GM21723 (cell line): ENCODE data around the gene FIG4.
"Not testable (repeated sequence)": the region's sequence is repeated elsewhere in the genome, so short reads cannot be mapped to it uniquely, and the experiment has no call there.

Experiments used
- ATAC-seq: cut with Tn5 transposase; IDR thresholded peaks from one replicate; pipeline ENCODE4 v1.9.1; 2021; ENCODE audit warnings: mild to moderate bottlenecking, moderate library complexity; ENCODE audit not compliant: unreplicated experiment

FIG4 gene

DNA sequence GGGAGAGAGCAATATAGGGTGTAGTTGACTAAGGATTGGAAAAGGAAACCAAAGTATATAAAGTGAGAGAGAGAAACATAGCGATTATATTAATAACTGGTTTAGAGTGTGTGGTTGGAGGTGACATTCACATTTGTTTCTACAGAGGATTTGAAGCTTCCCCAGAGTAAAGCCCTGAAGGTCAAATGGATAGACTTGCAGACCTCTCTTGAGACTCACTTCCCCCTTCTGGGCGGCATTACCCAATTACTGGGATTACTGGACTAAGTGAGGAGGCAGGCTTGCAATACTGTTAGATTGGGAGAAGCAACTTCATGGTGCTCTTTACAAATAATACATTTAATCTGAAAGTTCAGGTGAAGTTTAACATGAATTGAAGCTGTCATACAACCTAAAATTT, 10.7 kb downstream of the FIG4 start:
- no peak for ATAC-seq

DNA sequence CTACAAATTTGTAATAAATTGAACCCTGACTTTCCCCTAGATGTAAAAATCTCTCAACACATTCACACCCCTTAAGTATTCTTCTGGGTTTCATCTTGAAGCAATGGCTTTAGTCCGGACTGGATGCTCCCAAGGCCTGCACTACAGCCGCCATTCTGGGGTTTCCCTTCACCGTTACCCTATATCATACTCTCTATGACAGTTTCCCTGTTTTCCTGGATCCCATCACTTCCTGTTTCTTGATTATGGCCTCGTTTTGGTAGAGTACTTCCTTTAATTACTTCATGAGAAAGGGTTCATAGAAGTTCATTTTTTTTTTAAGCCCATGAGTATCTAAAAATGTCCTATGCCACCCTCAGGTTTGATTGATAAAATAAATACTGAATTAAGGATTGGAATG, 11.7 kb downstream of the FIG4 start:
- ATAC-seq = no peak

GRCh38 chr6:109705258-109705657, 14.2 kb downstream of the FIG4 start:
- peak; percentile 90 for ATAC-seq

DNA sequence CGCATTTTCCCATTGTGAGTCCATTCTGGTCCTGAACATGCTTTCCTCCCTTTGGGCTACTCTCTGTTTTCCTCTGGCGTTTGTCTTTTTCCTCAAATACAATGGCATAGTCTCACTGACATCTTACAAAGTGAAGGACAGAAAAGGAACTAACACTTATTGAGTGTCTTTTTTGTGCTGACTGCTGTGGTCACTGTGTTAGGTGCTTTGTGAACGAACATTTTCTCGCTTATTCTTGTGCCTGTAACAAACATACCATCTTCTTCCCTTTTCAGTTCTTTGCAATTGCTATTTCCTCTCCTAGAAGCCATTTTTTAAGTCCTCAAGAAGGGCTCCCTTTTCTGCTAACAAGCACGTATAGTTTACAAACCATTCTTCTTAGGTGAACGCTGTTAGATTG, 15.4 kb downstream of the FIG4 start:
- ATAC-seq = no peak

DNA sequence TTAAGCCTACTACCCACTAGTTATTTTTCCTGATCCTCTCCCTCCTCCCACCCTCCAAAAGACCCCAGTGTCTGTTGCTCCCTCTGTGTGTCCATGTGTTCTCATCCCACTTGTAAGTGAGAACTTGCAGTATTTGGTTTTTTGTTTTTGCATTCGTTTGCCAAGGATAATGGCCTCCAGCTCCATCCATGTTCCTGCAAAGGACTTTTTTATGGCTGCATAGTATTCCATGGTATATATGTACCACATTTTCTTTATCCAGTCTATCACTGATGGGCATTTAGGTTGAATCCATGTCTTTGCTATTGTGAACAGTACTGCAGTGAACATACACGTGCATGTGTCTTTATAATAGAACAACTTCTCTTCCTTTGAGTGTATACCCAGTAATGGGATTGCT, 17.0 kb downstream of the FIG4 start:
- ATAC-seq = not testable (repeated sequence)

DNA sequence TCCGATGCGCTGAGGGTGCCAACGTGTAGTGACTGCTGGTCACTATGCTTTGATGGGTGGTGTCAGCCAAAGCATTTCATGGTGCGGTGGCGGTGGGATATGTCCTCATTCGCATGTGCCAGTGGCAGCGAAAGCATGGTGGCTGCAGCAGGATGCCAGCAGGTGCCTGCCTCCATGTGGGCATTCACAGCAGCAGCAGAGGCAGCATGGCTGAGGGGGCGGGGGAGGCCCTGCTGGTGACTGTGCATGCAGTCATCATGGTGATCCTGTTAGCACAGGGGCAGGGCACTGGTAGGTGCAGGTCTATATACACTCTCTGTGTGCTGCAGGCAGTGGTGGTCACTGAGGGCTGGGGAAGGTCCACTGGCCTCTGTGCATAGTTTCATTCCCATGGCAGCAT, 22.0 kb downstream of the FIG4 start:
- ATAC-seq = no peak

- no peak for ATAC-seq
Observed at GRCh38 chr6:109714166-109714565, 23.1 kb downstream of the FIG4 start.

DNA sequence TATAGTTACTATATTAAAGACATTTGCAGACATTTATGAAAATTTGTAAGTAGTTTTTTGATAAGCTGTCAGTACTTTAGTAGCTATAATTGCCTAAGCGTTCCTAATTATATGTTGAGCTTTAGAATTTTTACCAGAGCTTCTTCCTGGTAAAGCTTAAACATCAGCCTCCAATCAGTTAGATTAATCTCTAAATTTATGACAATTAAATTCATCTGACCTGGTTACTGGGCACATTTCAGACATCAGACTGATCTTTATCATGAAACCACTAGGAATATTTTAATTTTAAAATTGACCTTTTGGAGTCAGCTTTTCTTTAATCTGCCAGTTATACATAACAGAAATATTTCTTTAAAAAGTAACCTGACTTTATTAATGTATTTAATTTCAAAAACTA, 23.5 kb downstream of the FIG4 start:
- no peak for ATAC-seq

DNA sequence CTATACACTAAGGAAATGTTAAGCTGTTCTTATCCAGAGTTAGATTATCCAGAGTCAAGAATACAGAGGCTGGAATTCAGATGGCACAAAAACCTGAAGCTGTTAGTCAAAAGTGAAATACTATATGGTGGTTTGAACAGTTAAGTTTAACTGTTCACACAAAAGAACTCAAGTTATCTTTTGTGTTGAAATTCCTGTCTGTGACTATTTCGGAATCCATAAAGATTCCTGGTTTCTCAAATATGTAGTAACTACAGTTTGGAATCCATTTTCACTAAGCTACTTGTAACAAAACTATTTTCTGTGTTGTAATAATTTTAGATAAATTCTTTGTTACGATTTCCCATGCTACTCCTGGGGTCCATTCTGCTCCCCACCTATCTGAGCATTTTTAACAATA, 24.5 kb downstream of the FIG4 start:
- no peak for ATAC-seq

- ATAC-seq = no peak
Observed at GRCh38 chr6:109717971-109718370, 26.9 kb downstream of the FIG4 start.

- ATAC-seq = no peak
Observed at GRCh38 chr6:109718991-109719390, 27.9 kb downstream of the FIG4 start.

DNA sequence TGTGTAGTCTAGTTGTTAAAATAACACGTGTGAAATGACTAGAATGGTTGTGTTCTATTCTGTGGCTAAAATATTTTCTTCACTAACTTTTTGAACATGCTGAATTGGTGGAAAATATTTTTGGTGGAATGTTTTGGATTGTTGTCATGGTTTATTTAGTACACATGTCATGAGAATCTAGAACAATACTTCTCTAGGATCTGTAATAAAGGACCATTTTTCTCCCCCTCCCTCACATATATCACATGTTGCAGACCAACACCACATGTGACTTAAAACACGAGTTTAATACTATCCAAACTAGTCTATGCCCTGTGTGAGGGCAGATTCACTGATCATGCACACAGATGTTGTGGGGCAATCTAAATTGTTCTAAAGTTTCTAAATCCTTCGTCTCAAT, 29.2 kb downstream of the FIG4 start:
- ATAC-seq = no peak

GRCh38 chr6:109722011-109722410, 30.9 kb downstream of the FIG4 start:
- no peak for ATAC-seq

GRCh38 chr6:109722564-109723254, 31.6 kb downstream of the FIG4 start:
- no peak for ATAC-seq

DNA sequence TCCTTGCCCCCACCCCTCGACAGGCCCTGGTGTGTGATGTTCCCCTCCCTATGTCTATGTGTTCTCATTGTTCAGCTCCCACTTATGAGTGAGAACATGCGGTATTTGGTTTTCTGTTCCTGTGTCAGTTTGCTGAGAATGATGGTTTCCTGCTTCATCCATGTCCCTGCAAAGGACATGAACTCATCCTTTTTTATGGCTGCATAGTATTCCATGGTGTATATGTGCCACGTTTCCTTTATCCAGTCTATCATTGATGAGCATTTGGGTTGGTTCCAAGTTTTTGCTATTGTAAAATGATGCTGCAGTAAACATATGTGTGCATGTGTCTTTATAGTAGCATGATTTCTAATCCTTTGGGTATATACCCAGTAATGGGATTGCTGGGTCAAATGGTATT, 34.2 kb downstream of the FIG4 start:
- ATAC-seq = not testable (repeated sequence)

- ATAC-seq = no peak
Observed at GRCh38 chr6:109736273-109737025, 45.4 kb downstream of the FIG4 start.

DNA sequence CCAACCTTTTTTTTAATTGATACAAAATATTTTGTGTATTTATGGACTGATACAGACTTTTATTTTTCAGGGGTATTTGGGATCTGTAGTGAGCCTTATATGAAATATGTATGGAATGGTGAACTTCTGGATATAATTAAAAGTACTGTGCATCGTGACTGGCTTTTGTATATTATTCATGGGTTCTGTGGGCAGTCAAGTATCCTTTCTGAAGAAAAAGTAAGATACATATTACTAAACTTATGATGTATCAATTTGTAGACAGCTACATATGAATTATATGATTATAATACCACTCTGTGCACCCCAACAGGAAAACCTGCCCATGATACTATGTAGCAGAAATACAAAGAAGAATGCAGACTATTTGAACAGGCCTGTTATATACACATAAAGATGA, 47.2 kb downstream of the FIG4 start:
- no peak for ATAC-seq

DNA sequence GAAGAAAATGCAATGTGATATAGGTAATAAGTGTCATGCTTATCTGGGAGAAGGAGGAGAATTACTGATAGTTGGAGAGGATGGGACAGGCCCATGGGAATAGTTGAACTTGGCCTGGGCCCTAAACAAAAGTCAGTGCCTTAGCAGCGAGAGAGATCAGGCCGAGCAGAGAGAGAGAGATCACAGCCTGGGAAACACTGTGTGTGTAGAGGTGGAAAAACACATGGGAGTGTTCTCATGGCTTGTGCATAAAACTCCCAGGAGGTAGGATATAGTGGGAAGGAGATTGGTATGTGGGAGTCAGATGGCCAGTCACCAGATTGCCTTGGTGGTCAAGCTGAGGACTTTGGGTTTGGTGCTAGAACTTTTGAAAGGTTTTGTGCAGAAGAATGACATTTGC, 47.6 kb downstream of the FIG4 start:
- ATAC-seq = no peak

GRCh38 chr6:109739686-109740085, 48.6 kb downstream of the FIG4 start:
- ATAC-seq = no peak

DNA sequence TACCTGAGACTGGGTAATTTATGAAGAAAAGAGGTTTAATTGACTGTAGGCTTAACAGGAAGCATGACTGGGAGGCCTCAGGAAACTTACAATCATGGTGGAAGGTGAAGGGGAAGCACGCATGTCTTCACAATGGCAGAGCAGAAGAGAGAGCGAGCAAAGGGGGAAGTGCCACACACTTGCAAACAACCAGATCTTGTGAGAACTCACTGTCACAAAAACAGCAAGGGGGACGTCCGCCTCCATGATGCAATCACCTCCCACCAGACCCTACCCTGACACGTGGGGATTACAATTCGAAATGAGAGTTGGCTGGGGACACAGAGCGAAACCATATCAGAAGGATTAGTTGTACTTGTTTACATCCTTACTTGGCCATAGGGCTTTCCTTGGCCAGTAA, 49.7 kb downstream of the FIG4 start:
- ATAC-seq = no peak

- no peak for ATAC-seq
Observed at GRCh38 chr6:109743739-109744138, 52.6 kb downstream of the FIG4 start.

- ATAC-seq = not testable (repeated sequence)
Observed at GRCh38 chr6:109744779-109745178, 53.7 kb downstream of the FIG4 start.

GRCh38 chr6:109747221-109747620, 56.1 kb downstream of the FIG4 start:
- ATAC-seq = no peak
